HG02885 (cell line): Measurements from ENCODE around the gene C19orf81.

Experiments
- ATAC-seq: cut with Tn5 transposase; IDR thresholded peaks from one replicate; pipeline ENCODE4 v1.9.1; 2021; ENCODE audit warnings: mild to moderate bottlenecking; ENCODE audit not compliant: unreplicated experiment, poor library complexity

The C19orf81 gene

DNA sequence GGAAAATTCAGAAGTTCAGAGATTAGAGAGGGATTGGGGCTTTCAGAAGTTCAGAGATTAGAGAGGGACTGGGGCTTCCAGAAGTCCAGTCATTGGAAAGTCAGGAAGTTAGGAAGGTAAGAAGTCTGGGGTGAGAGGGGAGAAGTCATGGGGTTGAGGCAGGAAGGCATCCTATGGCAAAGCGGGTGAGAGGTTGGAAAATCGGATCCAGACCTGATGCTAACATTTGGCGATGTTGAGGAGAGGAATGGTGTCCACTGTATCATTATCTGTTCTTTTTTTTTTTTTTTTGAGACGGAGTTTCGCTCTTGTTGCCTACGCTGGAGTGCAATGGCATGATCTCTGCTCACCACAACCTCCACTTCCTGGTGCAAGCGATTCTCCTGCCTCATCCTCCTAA lies 20.7 kb upstream of the C19orf81 start:
- no peak for ATAC-seq

GRCh38 chr19:50629194-50629593 lies 20.1 kb upstream of the C19orf81 start:
- no peak for ATAC-seq

DNA sequence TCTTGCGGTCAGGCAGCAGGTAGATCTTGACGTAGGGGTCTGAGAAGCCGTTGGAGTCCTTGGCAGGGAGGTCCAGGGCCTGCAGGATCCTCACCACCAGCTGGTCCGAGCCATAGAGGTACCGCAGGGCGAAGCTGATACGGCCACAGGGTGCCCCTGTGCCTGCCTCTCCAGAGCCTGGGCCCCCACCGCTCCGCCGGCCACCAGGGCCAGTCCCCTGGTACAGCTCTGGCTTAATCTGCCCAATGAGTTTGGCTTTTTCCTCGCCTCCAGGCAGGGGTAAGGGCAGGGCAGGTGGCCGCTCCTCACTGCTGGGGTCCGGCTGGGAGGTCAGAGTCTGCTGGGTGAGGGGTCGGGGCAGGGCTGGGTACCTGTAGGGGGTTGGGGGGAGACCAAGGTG lies 19.4 kb upstream of the C19orf81 start:
- ATAC-seq = no peak

- ATAC-seq = no peak
Observed at GRCh38 chr19:50632151-50632835, 17.0 kb upstream of the C19orf81 start.

DNA sequence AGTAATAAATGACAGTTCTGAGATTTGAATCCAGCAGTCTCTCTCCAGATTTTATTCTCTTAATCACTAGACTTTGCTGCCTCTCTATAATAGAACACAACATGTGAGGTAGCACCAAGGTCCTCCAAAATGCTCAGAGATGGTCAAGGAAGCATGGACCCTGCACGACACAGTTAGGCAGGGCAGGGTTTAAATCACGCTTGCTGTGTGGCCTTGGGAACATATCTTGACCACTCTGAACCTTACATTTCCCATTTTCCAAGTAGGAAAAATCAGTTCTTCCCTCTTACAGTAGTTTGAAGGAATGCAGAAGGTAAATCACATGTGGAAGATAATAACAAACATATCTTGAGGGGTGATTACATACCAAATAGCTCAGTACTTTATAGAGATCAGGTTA lies 15.9 kb upstream of the C19orf81 start:
- no peak for ATAC-seq

GRCh38 chr19:50633973-50634372 lies 15.3 kb upstream of the C19orf81 start:
- ATAC-seq = no peak

- no peak for ATAC-seq
Observed at GRCh38 chr19:50636317-50637085, 12.7 kb upstream of the C19orf81 start.

GRCh38 chr19:50638600-50638999 lies 10.6 kb upstream of the C19orf81 start:
- ATAC-seq = no peak

DNA sequence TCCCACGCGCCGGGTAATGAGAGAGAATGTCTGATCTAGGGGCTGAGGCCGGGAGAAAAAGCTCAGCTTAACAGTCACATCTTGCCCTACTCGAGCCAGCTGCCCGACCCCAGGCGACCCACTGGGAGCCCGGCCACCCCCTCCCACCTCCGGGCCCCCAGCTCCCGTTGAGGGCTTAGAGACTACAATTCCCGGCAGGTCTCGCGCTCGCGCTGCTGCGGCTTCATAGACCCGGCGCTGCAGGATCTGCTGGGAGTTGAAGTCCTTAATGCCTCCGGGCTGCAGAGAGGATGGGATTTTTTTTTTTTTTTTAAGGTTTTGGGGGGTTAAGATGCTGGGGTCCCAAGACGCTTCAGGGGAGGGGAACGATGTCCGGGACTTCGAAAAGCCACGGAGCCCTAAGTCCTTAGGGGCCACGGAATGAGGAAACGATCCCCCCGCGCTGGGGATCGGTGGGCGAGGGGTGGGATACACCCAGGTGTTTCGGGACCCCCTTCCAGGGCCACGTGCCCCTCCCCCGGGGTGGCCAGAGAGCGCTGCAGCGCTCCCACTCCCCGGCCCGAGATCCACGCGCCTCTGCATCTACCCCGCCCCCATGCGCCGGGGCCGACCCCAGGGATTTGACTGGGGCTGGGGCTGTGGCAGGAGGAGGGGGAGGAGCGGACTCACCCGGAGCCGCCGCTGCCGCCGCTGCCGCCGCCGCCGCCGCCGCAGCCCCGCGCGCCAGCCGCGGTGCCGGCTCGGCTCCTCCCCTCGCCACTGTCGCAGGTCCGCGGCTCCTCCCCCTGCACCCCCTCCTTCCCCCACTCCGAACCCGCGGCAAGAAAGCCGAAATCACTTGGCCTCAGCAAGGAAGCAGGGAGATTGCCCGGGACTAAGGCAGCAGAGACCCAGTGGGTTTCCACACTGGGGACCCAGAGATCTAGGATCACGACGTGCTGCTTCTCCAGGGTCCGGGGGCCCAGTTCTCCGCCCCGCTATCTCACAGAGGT lies 9.8 kb upstream of the C19orf81 start, which contains the start of gene SYT3:
Gene SYT3, minus strand, starts transcription at position 761 of the 992 bp plus-strand sequence. CDS start 2,470 bp downstream, outside the sequence.
- ATAC-seq = no peak

- ATAC-seq = no peak
Observed at GRCh38 chr19:50640368-50640767, 8.9 kb upstream of the C19orf81 start.

GRCh38 chr19:50644315-50644915 lies 4.8 kb upstream of the C19orf81 start:
- no peak for ATAC-seq

DNA sequence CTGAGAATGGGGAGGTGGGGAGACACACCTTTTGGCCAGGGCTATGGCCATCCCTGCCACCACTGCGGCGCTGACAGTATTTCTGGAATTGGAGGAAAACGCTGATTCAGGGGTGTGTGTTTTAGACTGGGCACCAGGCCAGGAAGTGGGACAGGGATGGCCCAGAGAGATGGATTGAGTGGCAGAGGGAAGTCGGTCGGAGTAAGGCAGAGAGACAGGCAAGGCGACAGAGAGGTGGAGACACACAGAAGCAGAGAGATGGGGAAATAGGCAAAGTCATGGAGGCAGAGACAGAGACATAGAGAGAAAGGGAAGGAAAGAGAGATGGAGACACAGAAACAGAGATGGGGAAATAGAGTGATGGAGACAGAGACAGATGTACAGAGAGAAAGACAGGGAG lies 4.1 kb upstream of the C19orf81 start:
- no peak for ATAC-seq

GRCh38 chr19:50646074-50646807 lies 3.0 kb upstream of the C19orf81 start:
- ATAC-seq = no peak

- no peak for ATAC-seq
Observed at GRCh38 chr19:50647879-50648615, 1.2 kb upstream of the C19orf81 start.

- no peak for ATAC-seq
Observed at GRCh38 chr19:50648659-50649058, 586 bp upstream of the C19orf81 start.

DNA sequence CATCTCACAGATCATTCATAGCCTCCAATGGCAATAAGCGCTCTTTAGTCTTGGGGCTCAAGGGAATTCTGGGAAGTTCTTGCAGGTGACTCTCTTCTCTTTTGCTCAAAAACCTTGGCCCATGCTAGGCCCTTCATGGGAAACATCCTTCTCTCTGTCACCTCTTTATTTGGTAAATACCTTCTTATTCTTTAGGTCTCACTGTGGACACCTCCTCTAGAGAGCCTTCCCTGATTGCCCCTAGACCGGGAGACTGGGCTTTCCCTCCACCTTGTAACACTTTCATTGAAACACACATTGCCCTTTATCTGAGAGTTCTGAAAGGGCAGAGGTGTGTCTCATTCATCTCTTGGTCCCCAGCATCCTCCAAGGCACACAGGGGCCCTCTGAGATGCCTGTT lies 1.9 kb downstream of the C19orf81 start:
- ATAC-seq = no peak

DNA sequence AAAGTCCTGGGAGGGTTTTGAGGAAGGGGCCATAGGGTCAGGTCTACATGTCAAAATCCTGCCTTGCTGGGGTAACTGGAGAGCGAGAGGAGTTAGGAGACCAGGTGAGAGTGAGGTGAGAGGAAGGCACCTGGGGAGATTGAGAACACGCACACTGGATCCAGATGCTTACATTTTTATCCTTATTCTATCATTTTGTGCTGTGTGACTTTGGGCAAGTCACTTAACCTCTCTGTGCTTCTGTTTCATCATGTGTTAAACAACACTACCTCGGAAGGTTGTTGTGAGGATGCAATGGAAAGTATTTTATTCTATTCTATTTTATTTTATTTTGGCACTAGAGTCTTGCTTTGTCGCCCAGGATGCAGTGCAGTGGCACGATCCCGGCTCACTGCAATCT lies 3.5 kb downstream of the C19orf81 start:
- no peak for ATAC-seq

DNA sequence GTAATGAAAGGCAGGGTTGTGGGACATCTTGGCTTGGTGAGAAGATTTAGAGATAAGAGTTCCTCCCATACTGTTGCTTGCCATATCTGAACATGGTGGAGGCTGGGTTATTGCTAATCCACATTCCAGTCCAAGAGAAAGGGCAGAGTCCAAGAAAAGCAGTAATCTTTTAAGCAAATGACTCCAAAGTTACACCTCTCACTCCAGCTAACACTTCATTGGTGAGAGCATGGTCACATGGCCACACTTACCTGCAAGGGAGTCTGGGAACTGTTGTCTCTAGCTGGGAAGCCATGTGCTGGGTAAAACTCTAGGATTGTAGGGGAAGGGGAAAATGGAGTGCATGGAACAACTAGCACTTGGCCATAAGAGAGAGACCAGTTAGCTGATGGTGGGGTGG lies 5.6 kb downstream of the C19orf81 start:
- no peak for ATAC-seq

DNA sequence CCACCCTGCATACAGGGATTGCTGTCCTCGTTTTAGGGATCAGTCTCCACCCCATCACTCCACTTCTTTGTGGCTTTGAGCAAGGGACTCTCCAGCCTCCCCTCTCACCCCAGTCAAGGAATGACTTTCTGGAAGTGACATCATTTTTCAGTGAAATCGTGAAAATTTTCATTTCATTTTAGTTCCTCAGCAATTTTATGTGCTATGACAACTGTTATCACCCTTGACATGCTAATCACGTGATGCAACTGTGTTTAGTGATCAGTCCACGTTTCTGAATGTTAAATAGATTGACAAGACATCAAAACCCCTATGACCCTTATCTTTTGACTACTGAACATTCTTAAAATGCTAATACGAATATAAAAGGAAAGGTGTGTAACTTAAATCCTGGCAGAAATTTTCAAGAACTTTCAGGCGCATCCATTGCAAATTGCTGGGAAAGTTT lies 8.0 kb downstream of the C19orf81 start:
- ATAC-seq = no peak
